HCT116 (cell line): ENCODE results near the gene PEG3. TPM values are rescaled to one million over a fixed set of nuclear protein-coding genes. Genes with fewer than 3 reads are reported as not detected.

Source experiments
- ATAC-seq: fragments of 200-7000 bp; cut with Tn5 transposase; 2 replicates; pipeline ENCODE4 v1.9.1; 2020; ENCODE audit warnings: mild to moderate bottlenecking, moderate library complexity
- BruUV-seq: library from RNA; stranded (reverse); fragments of 400-500 nt; replicated peaks from 2 replicates; lab custom pipeline; 2021; lab: Mats Ljungman, UMichigan
- CTCF ChIA-PET: fragments of 300-600 bp; sonication (Branson Sonifier 250); formaldehyde crosslinking; loops from one replicate; lab custom pipeline; 2021; ENCODE audit warnings: antibody characterized with exemption; lab: Charles Lee
- POLR2A ChIA-PET: fragments of 300-600, 350-600 bp; sonication (Branson Sonifier 250); formaldehyde crosslinking; loops from one replicate; lab custom pipeline; 2021; ENCODE audit warnings: antibody characterized with exemption; lab: Charles Lee
- RAD21 ChIA-PET, 2 experiments: fragments of 300-600 bp; sonication (Branson Sonifier 250); formaldehyde crosslinking; loops; one replicate each; lab custom pipeline; 2023; ENCODE audit warnings: low total read pairs in 2 of 2; ENCODE audit not compliant: uncharacterized antibody in 2 of 2, unreplicated experiment in 2 of 2, low non-redundant PET in 1 of 2; lab: Charles Lee
- DNase-seq: peaks from one replicate; pipeline ENCODE4 v3.0.0-alpha.2; 2010; ENCODE audit warnings: low read depth, low spot score
- H2AFZ ChIP-seq: fragments of 200-600 bp; shearing (Covaris generic), sonication (generic); 2 replicates; pipeline ENCODE4 v1.6.1; 2017; ENCODE audit warnings: low read depth, mixed run types, mixed read lengths, antibody characterized with exemption, low read length; ENCODE audit not compliant: poor library complexity, severe bottlenecking
- H3K27ac ChIP-seq: 2 replicates; pipeline ENCODE4 v1.5.1; 2012; ENCODE audit warnings: low read depth, low read length
- H3K27me3 ChIP-seq: fragments of 200-600 bp; sonication (generic); 2 replicates; pipeline ENCODE4 v1.6.1; 2016; ENCODE audit warnings: mixed run types, low read length, mixed read lengths; ENCODE audit not compliant: insufficient read depth
- H3K36me3 ChIP-seq, 2 experiments: fragments of 200-500 bp in 1 of 2; fragments of 200-600 bp in 1 of 2; sonication (Bioruptor generic) in 1 of 2; sonication (generic) in 1 of 2; 2 replicates each; pipeline versions ENCODE4 v1.5.1 to v1.6.1; 2014 to 2016; ENCODE audit warnings: low read length in 2 of 2, inconsistent platforms in 1 of 2, mixed read lengths in 1 of 2, mixed run types in 1 of 2; ENCODE audit not compliant: insufficient read depth in 2 of 2, control insufficient read depth in 1 of 2
- H3K4me1 ChIP-seq, 2 experiments: fragments of 200-600 bp in 1 of 2; sonication (generic) in 1 of 2; 2 replicates each; pipeline versions ENCODE4 v1.5.1 to v1.6.1; 2012 to 2017; ENCODE audit warnings: low read length in 2 of 2, inconsistent platforms in 1 of 2, mild to moderate bottlenecking in 1 of 2, mixed read lengths in 1 of 2, mixed run types in 1 of 2, moderate library complexity in 1 of 2; ENCODE audit not compliant: insufficient read depth in 2 of 2, control insufficient read depth in 1 of 2
- H3K4me2 ChIP-seq: fragments of 200-600 bp; sonication (generic); 2 replicates; pipeline ENCODE4 v1.6.1; 2017; ENCODE audit warnings: mixed run types, low read length, mixed read lengths
- H3K4me3 ChIP-seq, 2 experiments: fragments of 200-600 bp in 1 of 2; sonication (generic) in 1 of 2; replicated peaks in 1 of 2; 2 replicates each; pipeline ENCODE4 v1.5.1; 2011 to 2016; ENCODE audit warnings: low read length in 2 of 2, control low read depth in 1 of 2, low read depth in 1 of 2, mild to moderate bottlenecking in 1 of 2, mixed read lengths in 1 of 2, mixed run types in 1 of 2
- H3K79me2 ChIP-seq: fragments of 200-600 bp; sonication (generic); 2 replicates; pipeline ENCODE4 v1.6.1; 2017; ENCODE audit warnings: mild to moderate bottlenecking, mixed run types, low read length, moderate library complexity, mixed read lengths; ENCODE audit not compliant: insufficient read depth
- H3K9ac ChIP-seq: fragments of 200-600 bp; sonication (generic); 2 replicates; pipeline ENCODE4 v1.6.1; 2016; ENCODE audit warnings: low read length, mixed read lengths
- H3K9me2 ChIP-seq: fragments of 200-600 bp; sonication (generic), shearing (Covaris generic); 2 replicates; pipeline ENCODE4 v1.6.1; 2017; ENCODE audit warnings: mixed run types, mild to moderate bottlenecking, moderate library complexity; ENCODE audit not compliant: insufficient read depth
- H3K9me3 ChIP-seq, 2 experiments: fragments of 200-500 bp in 1 of 2; fragments of 200-600 bp in 1 of 2; sonication (Bioruptor generic) in 1 of 2; sonication (generic) in 1 of 2; 2 replicates each; pipeline ENCODE4 v1.6.1; 2014 to 2017; ENCODE audit warnings: low read length in 2 of 2, mixed read lengths in 2 of 2, inconsistent platforms in 1 of 2, low read depth in 1 of 2, mild to moderate bottlenecking in 1 of 2, mixed run types in 1 of 2, moderate library complexity in 1 of 2; ENCODE audit not compliant: control insufficient read depth in 1 of 2, insufficient read depth in 1 of 2
- H4K20me1 ChIP-seq: fragments of 200-600 bp; sonication (generic), shearing (Covaris generic); 2 replicates; pipeline ENCODE4 v1.6.1; 2017; ENCODE audit warnings: mixed run types, mild to moderate bottlenecking, moderate library complexity; ENCODE audit not compliant: insufficient read depth
- ATF3 ChIP-seq: IDR thresholded peaks from 2 replicates; pipeline ENCODE4 v1.6.1; 2012
- CTCF ChIP-seq, 3 experiments: fragments of 200-600 bp in 1 of 3; sonication (generic) in 1 of 3; IDR thresholded peaks in 2 of 3; conservative IDR thresholded peaks in 1 of 3; 2 replicates each; pipeline ENCODE4 v1.5.1; 2012 to 2017; ENCODE audit warnings: low read depth in 2 of 3, low read length in 2 of 3, antibody characterized with exemption in 1 of 3, borderline replicate concordance in 1 of 3, control low read depth in 1 of 3, mild to moderate bottlenecking in 1 of 3, mixed read lengths in 1 of 3, mixed run types in 1 of 3, moderate library complexity in 1 of 3; ENCODE audit not compliant: insufficient read depth in 1 of 3
- EGR1 ChIP-seq: IDR thresholded peaks from 2 replicates; pipeline ENCODE4 v1.6.1; 2012; ENCODE audit warnings: low read depth
- ELF1 ChIP-seq: IDR thresholded peaks from 2 replicates; pipeline ENCODE4 v1.6.1; 2012; ENCODE audit warnings: low read depth, borderline replicate concordance
- EZH2 ChIP-seq: fragments of 200-600 bp; sonication (generic); IDR thresholded peaks from 2 replicates; pipeline ENCODE4 v1.6.1; 2017; ENCODE audit warnings: antibody characterized with exemption, mixed run types
- FOSL1 ChIP-seq: IDR thresholded peaks from 2 replicates; pipeline ENCODE4 v1.6.1; 2012; ENCODE audit warnings: low read depth
- RAD21 ChIP-seq: IDR thresholded peaks from 2 replicates; pipeline ENCODE4 v1.6.1; 2012; ENCODE audit warnings: low read depth, mild to moderate bottlenecking
- SP1 ChIP-seq: IDR thresholded peaks from 2 replicates; pipeline ENCODE4 v1.6.1; 2012; ENCODE audit warnings: low read depth
- TCF7L2 ChIP-seq: IDR thresholded peaks from 2 replicates; pipeline ENCODE4 v1.7.0; 2011; ENCODE audit warnings: borderline replicate concordance, inconsistent platforms; ENCODE audit not compliant: insufficient read depth, insufficient read length; ENCODE audit errors: extremely low read depth
- YY1 ChIP-seq: IDR thresholded peaks from 2 replicates; pipeline ENCODE4 v1.6.1; 2011; ENCODE audit warnings: low read length, low read depth, moderate library complexity, mild to moderate bottlenecking; ENCODE audit not compliant: insufficient replicate concordance; ENCODE audit errors: extremely low read depth
- ZNF274 ChIP-seq: fragments of 200-500 bp; sonication (Bioruptor generic); IDR thresholded peaks from 2 replicates; pipeline ENCODE4 v1.6.1; 2014; ENCODE audit warnings: mild to moderate bottlenecking, low read depth, low read length, inconsistent platforms
- intact Hi-C: fragments of 100-400 bp; cut with micrococcal nuclease; formaldehyde crosslinking; loops from 2 replicates; pipeline ENCODE4 v1.10.0; 2022
- total RNA-seq: library from RNA; stranded (reverse); gene quantifications from one replicate; pipeline ENCODE4 v1.2.1, GENCODE V29; 2021; ENCODE audit not compliant: unreplicated experiment
- TF ChIP-seq, protein P1 (sequence below): IDR thresholded peaks from 2 replicates; pipeline ENCODE4 v1.6.1; 2012

The PEG3 gene
- total RNA-seq, 1 experiment from 2014 or later: 0.34 TPM

GRCh38 chr19:56814656-56815055 lies 25.9 kb downstream of the PEG3 start:
- H4K20me1 ChIP-seq: no peaks in the 10 kb centered on the region
- H3K9ac ChIP-seq: no peak overlapping the region
- H3K79me2 ChIP-seq: no peaks in the 10 kb centered on the region
- no peak for DNase-seq
- CTCF ChIA-PET: no interaction called here
- TF ChIP-seq RAD21 (no peak), EGR1 (no peak), ATF3 (no peak), ELF1 (no peak), SP1 (no peak), FOSL1 (no peak), YY1 (no peak), ZNF274 (no peak), EZH2 (no peak), TCF7L2 (no peak), CTCF (IDR thresholded peaks at IDR 0.05 in 2 of 3, conservative IDR thresholded peaks at IDR 0.05 in 1 of 3; ENCODE audit: borderline replicate concordance in 1 of 3, insufficient read depth in 1 of 3, low read depth in 2 of 3, low read length in 2 of 3) (no peak)
- TF ChIP-seq, protein P1, sequence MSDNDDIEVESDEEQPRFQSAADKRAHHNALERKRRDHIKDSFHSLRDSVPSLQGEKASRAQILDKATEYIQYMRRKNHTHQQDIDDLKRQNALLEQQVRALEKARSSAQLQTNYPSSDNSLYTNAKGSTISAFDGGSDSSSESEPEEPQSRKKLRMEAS: no peak
- no peaks in the 10 kb centered on the region for H3K4me1 ChIP-seq
- intact Hi-C loops: no loop called here
- H3K27ac ChIP-seq: no peak overlapping the region
- no peaks in the 10 kb centered on the region for H3K36me3 ChIP-seq
- H3K9me3 ChIP-seq: peaks cover 12 to 39% of the 10 kb centered on the region in 2 experiments; a peak in 2 of 4 replicates
- H2AFZ ChIP-seq: no peak overlapping the region
- H3K4me3 ChIP-seq: no peak overlapping the region
- ATAC-seq: no peak
- H3K4me2 ChIP-seq: no peak overlapping the region
- no peaks in the 10 kb centered on the region for H3K9me2 ChIP-seq
- POLR2A ChIA-PET: no interaction called here
- BruUV-seq: no TSS peak
- RAD21 ChIA-PET: no interaction called here
- H3K27me3 ChIP-seq: no peaks in the 10 kb centered on the region
